Posterior cingulate gyrus (tissue), 11 donors: Measurements from ENCODE around the gene CHRD.

ENCODE experiments used
- DNase-seq, 10 donors: peaks; one replicate each; pipeline versions ENCODE4 v3.0.0 to v3.0.0-alpha.2; 2020 to 2021; ENCODE audit warnings: mixed read lengths in 3 of 10
- intact Hi-C: fragments of 100-400 bp; cut with DNase I; formaldehyde crosslinking; loops from one replicate; pipeline ENCODE4 v1.15.1; 2023

Gene CHRD

DNA sequence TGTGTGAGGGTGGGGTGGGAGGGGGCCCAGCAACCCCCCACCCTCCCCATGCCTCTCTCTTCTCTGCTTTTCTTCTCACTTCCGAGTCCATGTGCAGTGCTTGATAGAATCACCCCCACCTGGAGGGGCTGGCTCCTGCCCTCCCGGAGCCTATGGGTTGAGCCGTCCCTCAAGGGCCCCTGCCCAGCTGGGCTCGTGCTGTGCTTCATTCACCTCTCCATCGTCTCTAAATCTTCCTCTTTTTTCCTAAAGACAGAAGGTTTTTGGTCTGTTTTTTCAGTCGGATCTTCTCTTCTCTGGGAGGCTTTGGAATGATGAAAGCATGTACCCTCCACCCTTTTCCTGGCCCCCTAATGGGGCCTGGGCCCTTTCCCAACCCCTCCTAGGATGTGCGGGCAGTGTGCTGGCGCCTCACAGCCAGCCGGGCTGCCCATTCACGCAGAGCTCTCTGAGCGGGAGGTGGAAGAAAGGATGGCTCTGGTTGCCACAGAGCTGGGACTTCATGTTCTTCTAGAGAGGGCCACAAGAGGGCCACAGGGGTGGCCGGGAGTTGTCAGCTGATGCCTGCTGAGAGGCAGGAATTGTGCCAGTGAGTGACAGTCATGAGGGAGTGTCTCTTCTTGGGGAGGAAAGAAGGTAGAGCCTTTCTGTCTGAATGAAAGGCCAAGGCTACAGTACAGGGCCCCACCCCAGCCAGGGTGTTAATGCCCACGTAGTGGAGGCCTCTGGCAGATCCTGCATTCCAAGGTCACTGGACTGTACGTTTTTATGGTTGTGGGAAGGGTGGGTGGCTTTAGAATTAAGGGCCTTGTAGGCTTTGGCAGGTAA is 34.3 kb upstream of the CHRD start:
- intact Hi-C loops = no loop called here
- DNase-seq = peak; percentile 78 to 98 (median 88)

- DNase-seq = peak in 3 of 10 donors; percentile 67 to 85 (median 70)
- intact Hi-C loops = no loop called here
Measured at GRCh38 chr3:184346480-184347190, 33.2 kb upstream of the CHRD start.

GRCh38 chr3:184347321-184348056 is 32.4 kb upstream of the CHRD start:
- intact Hi-C loops = no loop called here
- peak in 3 of 10 donors; percentile 55 to 66 (median 64) for DNase-seq

- peak in 3 of 10 donors; percentile 13 to 37 (median 30) for DNase-seq
- intact Hi-C loops = no loop called here
Measured at GRCh38 chr3:184348057-184348382, 31.8 kb upstream of the CHRD start.

GRCh38 chr3:184349563-184350470 is 30.0 kb upstream of the CHRD start:
- intact Hi-C loops = no loop called here
- peak in 3 of 10 donors; percentile 53 to 75 (median 56) for DNase-seq

- DNase-seq = no peak
- intact Hi-C loops = no loop called here
Measured at GRCh38 chr3:184350618-184351017, 29.2 kb upstream of the CHRD start.

DNA sequence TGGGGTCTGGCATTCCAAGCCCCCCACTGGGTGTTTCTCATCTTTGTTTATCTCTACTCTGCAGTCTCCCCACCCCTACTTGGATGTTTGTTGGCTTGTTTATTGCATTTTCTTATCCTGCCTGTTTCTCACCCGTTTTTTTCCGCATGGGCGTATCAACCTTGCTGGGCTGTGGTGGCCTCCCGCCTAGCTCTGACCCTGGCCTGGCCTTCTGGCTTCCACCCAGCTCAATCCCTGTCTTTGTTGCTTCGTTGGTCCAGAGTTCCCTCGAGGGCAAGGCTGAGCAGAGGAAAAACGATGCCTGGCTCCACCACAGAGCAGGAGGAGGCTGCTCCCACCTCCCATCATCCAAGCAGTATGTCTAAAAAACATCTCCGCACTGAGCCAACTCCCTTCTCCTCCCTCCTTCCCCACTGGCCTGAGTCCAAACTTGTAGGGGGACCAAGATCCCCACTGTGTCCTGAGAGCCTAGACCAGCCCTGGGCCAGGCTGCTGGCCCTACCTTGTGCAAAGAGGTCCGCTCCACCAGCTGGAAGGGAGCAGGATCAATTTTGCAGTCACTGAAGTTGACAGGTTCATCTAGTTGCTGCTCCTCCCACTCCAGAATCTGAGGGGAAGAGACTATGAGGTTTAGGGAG is 28.2 kb upstream of the CHRD start:
- intact Hi-C loops = no loop called here

GRCh38 chr3:184352149-184352785 is 27.6 kb upstream of the CHRD start:
- intact Hi-C loops = no loop called here
- peak in 2 of 10 donors; percentile 60 to 70 for DNase-seq

More for the DNA sequence above, 28.2 kb upstream of the CHRD start:
- peak in 3 of 10 donors; percentile 27 to 61 (median 47) for DNase-seq

DNA sequence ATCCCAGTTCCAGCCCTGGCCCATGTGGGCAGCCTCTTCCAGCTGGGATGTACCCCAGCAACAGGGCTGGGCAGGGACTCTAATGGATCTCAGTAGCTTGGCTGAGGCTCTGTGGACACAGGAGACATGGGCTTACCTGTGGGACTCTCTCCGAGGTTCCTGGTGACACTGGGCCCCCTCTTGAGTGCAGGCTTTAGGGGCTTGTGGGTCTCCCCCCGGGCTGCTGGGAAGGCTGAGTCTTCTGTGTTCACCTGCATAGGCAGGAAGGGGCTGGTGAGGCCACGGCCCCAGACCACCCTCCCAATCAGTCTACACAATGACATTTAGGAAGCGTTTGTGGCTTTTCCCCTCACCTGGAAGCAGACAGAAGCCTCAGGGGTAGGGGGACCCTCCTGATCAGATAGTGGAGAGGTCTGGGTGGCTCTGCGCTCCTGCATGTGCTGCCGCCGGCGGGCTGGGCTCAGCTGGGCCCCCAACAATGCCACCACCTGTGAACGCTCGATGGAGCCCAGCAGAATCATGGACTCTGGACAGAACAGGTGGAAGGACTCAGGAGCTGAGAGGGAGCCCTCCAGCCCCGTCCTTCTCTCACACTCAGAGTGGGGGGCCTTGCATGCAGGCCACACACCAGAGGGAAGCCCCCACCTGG is 26.8 kb upstream of the CHRD start:
- DNase-seq = peak in 2 of 10 donors; percentile 27 to 60
- intact Hi-C loops = no loop called here

DNA sequence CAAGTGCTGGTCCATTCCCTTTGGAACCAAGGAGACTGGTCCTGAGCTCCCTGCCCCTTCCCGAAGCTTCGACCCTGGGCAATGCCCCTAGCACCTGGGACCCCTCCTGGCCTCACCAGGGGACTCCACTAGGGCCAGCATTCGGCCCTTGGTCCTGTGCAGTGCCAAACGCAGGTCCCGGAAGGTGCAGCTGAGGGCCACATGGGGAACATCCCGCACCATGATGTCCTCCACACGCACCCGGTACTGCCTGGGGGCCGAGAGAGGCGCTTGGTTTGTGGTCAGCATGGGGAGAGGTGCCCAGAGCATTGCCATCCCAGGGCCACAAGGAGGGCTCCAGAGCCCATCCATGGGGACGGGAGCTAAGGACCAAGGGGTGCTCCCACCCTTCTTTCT is 26.3 kb upstream of the CHRD start:
- DNase-seq = peak in 2 of 10 donors; percentile 50 to 78
- intact Hi-C loops = no loop called here

DNA sequence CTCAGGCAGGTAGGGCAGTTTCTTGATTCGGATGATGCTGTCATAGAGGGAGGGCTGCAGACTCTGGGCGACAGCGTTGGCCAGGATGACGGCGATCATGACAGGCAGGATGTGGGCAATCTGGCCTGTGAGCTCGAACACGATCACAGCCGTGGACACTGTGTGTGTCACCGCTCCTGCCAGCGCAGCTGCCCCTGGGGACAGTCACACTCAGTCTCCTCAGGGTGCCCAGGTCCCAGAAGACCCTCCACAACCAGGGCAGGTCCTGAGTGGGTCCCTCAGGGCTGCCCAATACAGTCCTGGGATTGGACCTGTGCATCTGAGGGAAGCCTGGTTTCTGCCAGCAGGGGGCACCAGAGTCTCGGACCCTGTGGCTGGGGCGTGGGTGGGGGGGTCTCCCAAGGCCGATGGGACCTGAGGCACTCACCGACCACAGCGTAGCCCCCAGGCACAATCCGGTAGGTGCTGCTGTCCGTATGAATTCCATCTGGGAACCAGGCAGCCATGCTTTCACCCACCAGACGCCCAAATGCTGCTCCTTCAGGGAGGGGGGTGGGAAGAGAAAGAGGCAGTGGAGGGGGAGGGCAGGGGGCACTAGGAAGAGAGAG is 25.6 kb upstream of the CHRD start:
- intact Hi-C loops = no loop called here
- DNase-seq = peak in 5 of 10 donors; percentile 62 to 90 (median 81)

GRCh38 chr3:184354754-184355153 is 25.1 kb upstream of the CHRD start:
- intact Hi-C loops = no loop called here
- DNase-seq = peak in 3 of 10 donors; percentile 41 to 68 (median 42)

DNA sequence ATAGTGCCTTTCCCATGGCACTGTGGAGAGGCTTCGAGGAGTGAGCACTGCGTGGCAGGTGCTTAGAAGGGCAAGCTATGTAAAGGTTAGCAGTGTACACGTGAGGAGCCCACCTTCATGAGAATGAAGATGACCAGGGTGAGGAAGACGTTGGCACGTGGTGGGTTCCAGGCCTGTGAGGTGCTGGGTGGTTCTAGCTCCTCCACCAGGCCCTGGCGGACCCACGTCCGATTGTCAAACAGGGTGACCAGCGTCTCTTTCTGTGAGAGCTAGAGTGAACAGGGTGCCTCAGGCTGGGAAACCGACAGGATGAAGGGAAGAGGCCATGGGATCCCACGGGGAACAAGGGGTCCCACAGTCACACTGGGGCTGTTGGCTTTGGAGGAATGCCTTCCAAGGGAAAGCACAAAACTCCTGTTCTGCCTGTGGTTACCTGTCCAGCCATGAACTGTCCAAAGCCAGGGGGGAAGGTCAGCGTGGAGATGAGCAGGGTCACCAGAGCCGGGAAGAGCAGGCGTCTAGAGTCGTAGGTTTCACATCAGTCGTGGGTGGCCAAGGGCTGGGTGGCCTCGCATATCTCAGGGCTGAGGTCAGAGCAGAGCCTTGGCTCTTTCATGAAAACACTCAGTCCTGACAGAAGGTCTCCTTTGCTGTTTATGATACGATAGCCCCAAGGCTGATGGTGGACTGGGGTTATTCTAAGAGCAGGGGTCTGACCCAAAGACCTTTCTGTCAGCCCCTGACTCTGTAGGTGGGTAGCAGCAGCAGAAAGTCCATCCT is 24.4 kb upstream of the CHRD start:
- peak in 3 of 10 donors; percentile 17 to 65 (median 45) for DNase-seq
- intact Hi-C loops = no loop called here

- intact Hi-C loops = no loop called here
- DNase-seq = peak in 3 of 10 donors; percentile 44 to 78 (median 66)
Measured at GRCh38 chr3:184357248-184358123, 22.4 kb upstream of the CHRD start.

GRCh38 chr3:184358124-184358767 is 21.6 kb upstream of the CHRD start:
- DNase-seq = peak in 2 of 10 donors; percentile 28 to 40
- intact Hi-C loops = no loop called here

GRCh38 chr3:184358921-184359350 is 20.9 kb upstream of the CHRD start:
- intact Hi-C loops = no loop called here
- peak in 2 of 10 donors; percentile 60 to 79 for DNase-seq
